DND-41 (cell line): ENCODE measurements around the gene MIEN1.

Source experiments
- CTCF ChIP-seq: IDR thresholded peaks from 2 replicates; pipeline ENCODE4 v1.5.1; 2012; ENCODE audit warnings: borderline replicate concordance, low read length, moderate library complexity, mild to moderate bottlenecking; ENCODE audit not compliant: poor library complexity, severe bottlenecking; ENCODE audit errors: extremely low read depth
- EZH2 ChIP-seq: IDR thresholded peaks from 3 replicates; pipeline ENCODE4 v1.6.1; 2012; ENCODE audit warnings: borderline replicate concordance, low read depth, mild to moderate bottlenecking, moderate library complexity, low read length, inconsistent platforms; ENCODE audit not compliant: severe bottlenecking

GRCh38 chr17:39740357-39741111, 10.2 kb upstream of the MIEN1 start:
- no peak for TF ChIP-seq CTCF
- TF ChIP-seq EZH2, result no peak
